ENCODE results near the gene CFAP73. TPM values are rescaled to one million over a fixed set of nuclear protein-coding genes. Genes with fewer than 3 reads are reported as not detected.

CFAP73 gene
- total RNA-seq, 2 donors from 2014 or later = not detected

- Mint-ChIP-seq H3K4me1 (peaks cover 9% of the 10 kb centered on the region), H3K36me3 (ENCODE audit: low read depth) (peaks cover 57% of the 10 kb centered on the region), H3K27me3 (ENCODE audit: insufficient read depth) (peaks cover under 1% of the 10 kb centered on the region), H3K4me3 (no peak overlapping the region), H3K27ac (peak overlapping the region; percentile 69), H3K9me3 (no peaks in the 10 kb centered on the region)
- no peaks in the 10 kb centered on the region for H3K9me3 ChIP-seq (ENCODE audit: control insufficient read depth, low read length)
- H3K27ac ChIP-seq (ENCODE audit: low read depth, low read length) = peak overlapping the region; percentile 71
- WGBS, 2 experiments (ENCODE audit: insufficient coverage in 1 of 2, insufficient read length in 1 of 2) = 29 to 30% methylated on average over 12 to 20 of the region's 26 CpGs
- no peak overlapping the region for H3K4me3 ChIP-seq (ENCODE audit: low read length)
- peaks cover 56% of the 10 kb centered on the region for H3K36me3 ChIP-seq (ENCODE audit: control insufficient read depth, insufficient read depth, low read length)
- no peak overlapping the region for H3K9ac ChIP-seq (ENCODE audit: extremely low read depth, low read length, poor library complexity, severe bottlenecking)
- TF ChIP-seq, protein P1, sequence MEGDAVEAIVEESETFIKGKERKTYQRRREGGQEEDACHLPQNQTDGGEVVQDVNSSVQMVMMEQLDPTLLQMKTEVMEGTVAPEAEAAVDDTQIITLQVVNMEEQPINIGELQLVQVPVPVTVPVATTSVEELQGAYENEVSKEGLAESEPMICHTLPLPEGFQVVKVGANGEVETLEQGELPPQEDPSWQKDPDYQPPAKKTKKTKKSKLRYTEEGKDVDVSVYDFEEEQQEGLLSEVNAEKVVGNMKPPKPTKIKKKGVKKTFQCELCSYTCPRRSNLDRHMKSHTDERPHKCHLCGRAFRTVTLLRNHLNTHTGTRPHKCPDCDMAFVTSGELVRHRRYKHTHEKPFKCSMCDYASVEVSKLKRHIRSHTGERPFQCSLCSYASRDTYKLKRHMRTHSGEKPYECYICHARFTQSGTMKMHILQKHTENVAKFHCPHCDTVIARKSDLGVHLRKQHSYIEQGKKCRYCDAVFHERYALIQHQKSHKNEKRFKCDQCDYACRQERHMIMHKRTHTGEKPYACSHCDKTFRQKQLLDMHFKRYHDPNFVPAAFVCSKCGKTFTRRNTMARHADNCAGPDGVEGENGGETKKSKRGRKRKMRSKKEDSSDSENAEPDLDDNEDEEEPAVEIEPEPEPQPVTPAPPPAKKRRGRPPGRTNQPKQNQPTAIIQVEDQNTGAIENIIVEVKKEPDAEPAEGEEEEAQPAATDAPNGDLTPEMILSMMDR (conservative IDR thresholded peaks at IDR 0.05) = no peak
- no peaks in the 10 kb centered on the region for H3K27me3 ChIP-seq (ENCODE audit: control insufficient read depth, insufficient read depth, low read length, poor library complexity, severe bottlenecking)
- DNase-seq = peak; percentile 100
- H3K4me1 ChIP-seq (ENCODE audit: control insufficient read depth, insufficient read depth, low read length) = no peaks in the 10 kb centered on the region
Observed at GRCh38 chr12:113161415-113162016, 12.0 kb downstream of the CFAP73 start.

- H3K27ac Mint-ChIP-seq = peak overlapping the region; percentile 69
- 78 to 84% methylated on average over 11 to 24 of the region's 25 CpGs for WGBS, 2 experiments (ENCODE audit: insufficient coverage in 1 of 2, insufficient read length in 1 of 2)
- Histone ChIP-seq H3K4me1 (ENCODE audit: control insufficient read depth, insufficient read depth, low read length) (no peaks in the 10 kb centered on the region), H3K27me3 (ENCODE audit: control insufficient read depth, insufficient read depth, low read length, poor library complexity, severe bottlenecking) (no peaks in the 10 kb centered on the region), H3K27ac (ENCODE audit: low read depth, low read length) (peak overlapping the region; percentile 71), H3K36me3 (ENCODE audit: control insufficient read depth, insufficient read depth, low read length) (peaks cover 59% of the 10 kb centered on the region), H3K9ac (ENCODE audit: extremely low read depth, low read length, poor library complexity, severe bottlenecking) (no peak overlapping the region), H3K9me3 (ENCODE audit: control insufficient read depth, low read length) (no peaks in the 10 kb centered on the region), H3K4me3 (ENCODE audit: low read length) (no peak overlapping the region)
- H3K9me3 Mint-ChIP-seq = no peaks in the 10 kb centered on the region
- TF ChIP-seq, protein P1 (conservative IDR thresholded peaks at IDR 0.05) = no peak
- DNase-seq = peak; percentile 87
- H3K4me1 Mint-ChIP-seq = peaks cover 9% of the 10 kb centered on the region
- H3K27me3 Mint-ChIP-seq (ENCODE audit: insufficient read depth) = no peaks in the 10 kb centered on the region
- H3K36me3 Mint-ChIP-seq (ENCODE audit: low read depth) = peaks cover 61% of the 10 kb centered on the region
- H3K4me3 Mint-ChIP-seq = no peak overlapping the region
Observed at GRCh38 chr12:113162102-113163029, 12.8 kb downstream of the CFAP73 start.

DNA sequence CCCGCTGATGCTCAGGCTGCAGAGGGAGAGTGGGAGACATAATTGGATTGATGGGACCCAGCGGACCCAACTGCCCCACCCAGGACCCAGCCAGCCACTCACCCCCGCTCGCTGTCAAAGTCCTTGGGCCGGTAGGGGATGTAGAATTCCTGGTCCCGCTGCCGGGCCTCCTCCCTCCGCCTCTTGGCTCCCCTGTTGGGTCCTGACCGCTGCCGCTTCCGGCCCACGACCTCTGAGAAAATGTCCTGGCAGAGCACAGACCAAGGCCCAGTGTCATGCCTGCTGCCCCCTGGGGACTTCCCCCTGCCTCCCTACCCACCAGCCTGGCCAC, 13.5 kb downstream of the CFAP73 start:
- Histone ChIP-seq H3K27ac (ENCODE audit: low read depth, low read length) (no peak overlapping the region), H3K36me3 (ENCODE audit: control insufficient read depth, insufficient read depth, low read length) (peaks cover 63% of the 10 kb centered on the region), H3K4me1 (ENCODE audit: control insufficient read depth, insufficient read depth, low read length) (no peaks in the 10 kb centered on the region), H3K9ac (ENCODE audit: extremely low read depth, low read length, poor library complexity, severe bottlenecking) (no peak overlapping the region), H3K9me3 (ENCODE audit: control insufficient read depth, low read length) (no peaks in the 10 kb centered on the region), H3K4me3 (ENCODE audit: low read length) (no peak overlapping the region), H3K27me3 (ENCODE audit: control insufficient read depth, insufficient read depth, low read length, poor library complexity, severe bottlenecking) (no peaks in the 10 kb centered on the region)
- peak; percentile 51 for DNase-seq
- no peaks in the 10 kb centered on the region for H3K27me3 Mint-ChIP-seq (ENCODE audit: insufficient read depth)
- no peaks in the 10 kb centered on the region for H3K9me3 Mint-ChIP-seq
- WGBS, 2 experiments (ENCODE audit: insufficient coverage in 1 of 2, insufficient read length in 1 of 2) = 88 to 90% methylated on average over 5 to 12 of the region's 12 CpGs
- H3K36me3 Mint-ChIP-seq (ENCODE audit: low read depth) = peaks cover 56% of the 10 kb centered on the region
- H3K27ac Mint-ChIP-seq = no peak overlapping the region
- H3K4me1 Mint-ChIP-seq = peaks cover 9% of the 10 kb centered on the region
- TF ChIP-seq, protein P1 (conservative IDR thresholded peaks at IDR 0.05) = no peak
- H3K4me3 Mint-ChIP-seq = no peak overlapping the region

Measured in endodermal cell (in vitro differentiated cells).